ENCODE results near the gene MANEA.
"Not testable (repeated sequence)": the region's sequence is repeated elsewhere in the genome, so short reads cannot be mapped to it uniquely, and the experiment has no call there.

MANEA gene

GRCh38 chr6:95577304-95578105 lies at the start of gene MANEA:
Gene MANEA (plus strand): TSS chr6:95577535. CDS start chr6:95586440, 8,905 bp downstream.
- peak; percentile 65 for DNase-seq (ENCODE audit: low read depth, low spot score)

- DNase-seq (ENCODE audit: low read depth, low spot score), result no peak
These were observed 47.6 kb upstream of the MANEA start for GRCh38 chr6:95529762-95530161.

GRCh38 chr6:95530176-95530819 lies 47.0 kb upstream of the MANEA start:
- DNase-seq (ENCODE audit: low read depth, low spot score), result no peak

- DNase-seq (ENCODE audit: low read depth, low spot score), result no peak
These were observed 33.5 kb upstream of the MANEA start for GRCh38 chr6:95543798-95544197.

- DNase-seq (ENCODE audit: low read depth, low spot score), result no peak
These were observed 32.7 kb upstream of the MANEA start for GRCh38 chr6:95544517-95545225.

GRCh38 chr6:95545226-95545625 lies 32.1 kb upstream of the MANEA start:
- no peak for DNase-seq (ENCODE audit: low read depth, low spot score)

GRCh38 chr6:95545686-95546085 lies 31.6 kb upstream of the MANEA start:
- DNase-seq (ENCODE audit: low read depth, low spot score), result no peak

- DNase-seq (ENCODE audit: low read depth, low spot score), result no peak
These were observed 31.2 kb upstream of the MANEA start for GRCh38 chr6:95546148-95546547.

- DNase-seq (ENCODE audit: low read depth, low spot score), result no peak
These were observed 30.3 kb upstream of the MANEA start for GRCh38 chr6:95547043-95547442.

GRCh38 chr6:95548188-95548786 lies 29.0 kb upstream of the MANEA start:
- no peak for DNase-seq (ENCODE audit: low read depth, low spot score)

- DNase-seq (ENCODE audit: low read depth, low spot score), result no peak
These were observed 25.5 kb upstream of the MANEA start for GRCh38 chr6:95551678-95552324.

GRCh38 chr6:95553880-95554279 lies 23.5 kb upstream of the MANEA start:
- no peak for DNase-seq (ENCODE audit: low read depth, low spot score)

- not testable (repeated sequence) for DNase-seq (ENCODE audit: low read depth, low spot score)
These were observed 16.4 kb upstream of the MANEA start for GRCh38 chr6:95560956-95561355.

GRCh38 chr6:95569560-95569959 lies 7.8 kb upstream of the MANEA start:
- no peak for DNase-seq (ENCODE audit: low read depth, low spot score)

GRCh38 chr6:95572098-95572497 lies 5.2 kb upstream of the MANEA start:
- no peak for DNase-seq (ENCODE audit: low read depth, low spot score)

GRCh38 chr6:95574811-95575210 lies 2.5 kb upstream of the MANEA start:
- no peak for DNase-seq (ENCODE audit: low read depth, low spot score)

- DNase-seq (ENCODE audit: low read depth, low spot score), result no peak
These were observed 927 bp upstream of the MANEA start for GRCh38 chr6:95576218-95576997.

GRCh38 chr6:95576998-95577303 lies 384 bp upstream of the MANEA start:
- no peak for DNase-seq (ENCODE audit: low read depth, low spot score)

- no peak for DNase-seq (ENCODE audit: low read depth, low spot score)
These were observed 723 bp downstream of the MANEA start for GRCh38 chr6:95578106-95578410.

GRCh38 chr6:95581073-95581472 lies 3.7 kb downstream of the MANEA start:
- no peak for DNase-seq (ENCODE audit: low read depth, low spot score)

- not testable (repeated sequence) for DNase-seq (ENCODE audit: low read depth, low spot score)
These were observed 6.9 kb downstream of the MANEA start for GRCh38 chr6:95584226-95584625.
